Activated CD4-positive, alpha-beta T cell treated with anti-CD3 and anti-CD28 coated beads, Interleukin-2, Interleukin-6, amounts not matched to agents 100 ng/mL and 50 ng/mL, durations not matched to agents 16 hours and 8 hours (primary cell): ENCODE data around the gene GPS2.
"Not testable (repeated sequence)": the region's sequence is repeated elsewhere in the genome, so short reads cannot be mapped to it uniquely, and the experiment has no call there.

Experiments used
- DNase-seq: peaks from one replicate; pipeline ENCODE4 v3.0.0-alpha.2; 2020

GPS2 gene

GRCh38 chr17:7314719-7315569, at the start of gene GPS2:
TSS of gene GPS2 (minus strand) at chr17:7315360. CDS start at chr17:7315052, 308 bp downstream.
- DNase-seq = peak; percentile 95

GRCh38 chr17:7363311-7363710, 48.2 kb upstream of the GPS2 start:
- no peak for DNase-seq

- DNase-seq = no peak
Measured at GRCh38 chr17:7361906-7362305, 46.7 kb upstream of the GPS2 start.

- DNase-seq = no peak
Measured at GRCh38 chr17:7357381-7357780, 42.2 kb upstream of the GPS2 start.

- no peak for DNase-seq
Measured at GRCh38 chr17:7356756-7357155, 41.6 kb upstream of the GPS2 start.

GRCh38 chr17:7356072-7356549, 41.0 kb upstream of the GPS2 start:
- DNase-seq = peak; percentile 92

GRCh38 chr17:7355573-7355972, 40.4 kb upstream of the GPS2 start:
- no peak for DNase-seq

- DNase-seq = no peak
Measured at GRCh38 chr17:7355053-7355452, 39.9 kb upstream of the GPS2 start, which contains the start of gene TMEM95. TSS of gene TMEM95 (plus strand) at chr17:7355156. CDS start at chr17:7355205, 49 bp downstream.

- DNase-seq = peak; percentile 44
Measured at GRCh38 chr17:7354262-7354843, 39.2 kb upstream of the GPS2 start.

- DNase-seq = no peak
Measured at GRCh38 chr17:7352910-7353635, 37.9 kb upstream of the GPS2 start.

- DNase-seq = no peak
Measured at GRCh38 chr17:7352503-7352889, 37.3 kb upstream of the GPS2 start.

- DNase-seq = peak; percentile 88
Measured at GRCh38 chr17:7351665-7352502, 36.7 kb upstream of the GPS2 start, which contains the start of gene KCTD11. TSS of gene KCTD11 (plus strand) at chr17:7352162.

- DNase-seq = no peak
Measured at GRCh38 chr17:7348478-7349242, 33.5 kb upstream of the GPS2 start.

GRCh38 chr17:7347630-7348477, 32.7 kb upstream of the GPS2 start:
- no peak for DNase-seq

- DNase-seq = no peak
Measured at GRCh38 chr17:7346761-7347614, 31.8 kb upstream of the GPS2 start.

- DNase-seq = no peak
Measured at GRCh38 chr17:7343250-7343649, 28.1 kb upstream of the GPS2 start.

GRCh38 chr17:7341842-7342241, 26.7 kb upstream of the GPS2 start:
- DNase-seq = no peak

GRCh38 chr17:7340179-7340578, 25.0 kb upstream of the GPS2 start:
- no peak for DNase-seq

GRCh38 chr17:7337600-7337999, 22.4 kb upstream of the GPS2 start:
- not testable (repeated sequence) for DNase-seq
